Inflammatory macrophage (primary cell): ENCODE measurements around the gene SEC24D.
"Not testable (repeated sequence)": the region's sequence is repeated elsewhere in the genome, so short reads cannot be mapped to it uniquely, and the experiment has no call there.

Experiments used
- DNase-seq, 2 donors: peaks; one replicate each; pipeline ENCODE4 v3.0.0-alpha.2; 2020 to 2022
- total RNA-seq, 18 experiments: gene quantifications; one replicate each; lab custom pipeline; 2026; ENCODE audit warnings: mixed read lengths in 6 of 18, inconsistent platforms in 2 of 18; lab: John Stamatoyannopoulos, UW

SEC24D gene, protein sequence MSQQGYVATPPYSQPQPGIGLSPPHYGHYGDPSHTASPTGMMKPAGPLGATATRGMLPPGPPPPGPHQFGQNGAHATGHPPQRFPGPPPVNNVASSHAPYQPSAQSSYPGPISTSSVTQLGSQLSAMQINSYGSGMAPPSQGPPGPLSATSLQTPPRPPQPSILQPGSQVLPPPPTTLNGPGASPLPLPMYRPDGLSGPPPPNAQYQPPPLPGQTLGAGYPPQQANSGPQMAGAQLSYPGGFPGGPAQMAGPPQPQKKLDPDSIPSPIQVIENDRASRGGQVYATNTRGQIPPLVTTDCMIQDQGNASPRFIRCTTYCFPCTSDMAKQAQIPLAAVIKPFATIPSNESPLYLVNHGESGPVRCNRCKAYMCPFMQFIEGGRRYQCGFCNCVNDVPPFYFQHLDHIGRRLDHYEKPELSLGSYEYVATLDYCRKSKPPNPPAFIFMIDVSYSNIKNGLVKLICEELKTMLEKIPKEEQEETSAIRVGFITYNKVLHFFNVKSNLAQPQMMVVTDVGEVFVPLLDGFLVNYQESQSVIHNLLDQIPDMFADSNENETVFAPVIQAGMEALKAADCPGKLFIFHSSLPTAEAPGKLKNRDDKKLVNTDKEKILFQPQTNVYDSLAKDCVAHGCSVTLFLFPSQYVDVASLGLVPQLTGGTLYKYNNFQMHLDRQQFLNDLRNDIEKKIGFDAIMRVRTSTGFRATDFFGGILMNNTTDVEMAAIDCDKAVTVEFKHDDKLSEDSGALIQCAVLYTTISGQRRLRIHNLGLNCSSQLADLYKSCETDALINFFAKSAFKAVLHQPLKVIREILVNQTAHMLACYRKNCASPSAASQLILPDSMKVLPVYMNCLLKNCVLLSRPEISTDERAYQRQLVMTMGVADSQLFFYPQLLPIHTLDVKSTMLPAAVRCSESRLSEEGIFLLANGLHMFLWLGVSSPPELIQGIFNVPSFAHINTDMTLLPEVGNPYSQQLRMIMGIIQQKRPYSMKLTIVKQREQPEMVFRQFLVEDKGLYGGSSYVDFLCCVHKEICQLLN
- 57.6 to 214 (median 103) reads per million in 18 experiments for total RNA-seq

DNA sequence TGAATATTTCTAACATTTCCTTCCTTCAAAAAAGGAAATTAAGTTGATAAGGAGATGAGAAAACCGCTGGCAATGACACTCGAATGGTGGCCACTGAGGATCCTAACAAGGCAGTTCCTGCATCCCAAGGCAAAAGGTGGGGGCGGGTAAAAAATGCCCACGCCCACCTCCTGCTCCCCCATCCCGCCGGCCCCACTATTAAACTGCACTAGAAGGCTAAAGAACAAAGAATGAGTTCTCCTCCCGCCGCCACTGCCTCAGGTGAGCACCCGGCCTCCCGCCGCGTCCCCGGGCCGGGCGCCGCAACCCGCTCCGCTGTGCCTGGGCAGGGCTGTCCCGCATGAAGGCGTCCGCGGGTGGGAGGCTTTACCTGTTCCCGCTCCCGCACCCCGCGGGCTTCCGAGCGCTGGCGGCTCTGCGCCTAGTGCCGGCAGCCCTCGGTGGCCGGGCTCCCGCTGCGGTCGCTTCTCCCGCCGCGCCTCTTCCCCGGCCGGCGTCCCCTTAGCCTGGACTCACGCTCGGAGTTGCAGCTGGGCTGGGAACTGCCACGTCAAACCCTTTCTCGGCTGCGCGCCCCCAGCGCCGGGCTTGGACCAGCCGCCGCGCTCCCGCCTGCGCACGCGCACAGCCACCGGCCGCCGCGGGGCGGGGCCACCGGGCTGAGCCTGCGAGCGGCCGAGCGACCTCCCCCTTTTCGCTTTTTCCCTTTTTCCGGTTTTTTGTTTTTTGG lies at the start of gene SEC24D:
Gene SEC24D, minus strand, starts transcription at position 556 of the 730 bp plus-strand sequence. CDS start 2,430 bp downstream, outside the sequence.
- DNase-seq, result peak; percentile 85 to 91

GRCh38 chr4:118884716-118885115 lies 48.8 kb upstream of the SEC24D start:
- no peak for DNase-seq

DNA sequence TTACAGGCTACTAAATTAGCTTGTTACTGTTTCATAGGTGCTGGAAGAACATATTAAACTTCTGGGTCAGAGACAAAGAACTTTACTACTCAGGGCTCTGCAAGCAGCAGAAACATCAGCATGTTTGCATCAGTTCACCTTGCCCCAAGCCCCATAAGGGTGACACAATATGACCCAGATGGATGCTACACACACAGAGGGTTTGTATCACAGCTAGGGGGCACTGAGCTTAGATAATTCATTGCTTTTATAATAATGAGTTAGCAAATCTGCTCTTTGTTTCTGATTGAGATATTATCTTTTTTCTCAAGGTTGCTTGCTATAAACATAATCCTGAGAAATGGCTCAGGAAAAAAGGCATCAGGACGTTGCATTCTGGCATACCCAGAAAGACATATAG lies 47.9 kb upstream of the SEC24D start:
- DNase-seq, result no peak

- DNase-seq, result no peak
Observed at GRCh38 chr4:118881512-118882146, 45.7 kb upstream of the SEC24D start.

DNA sequence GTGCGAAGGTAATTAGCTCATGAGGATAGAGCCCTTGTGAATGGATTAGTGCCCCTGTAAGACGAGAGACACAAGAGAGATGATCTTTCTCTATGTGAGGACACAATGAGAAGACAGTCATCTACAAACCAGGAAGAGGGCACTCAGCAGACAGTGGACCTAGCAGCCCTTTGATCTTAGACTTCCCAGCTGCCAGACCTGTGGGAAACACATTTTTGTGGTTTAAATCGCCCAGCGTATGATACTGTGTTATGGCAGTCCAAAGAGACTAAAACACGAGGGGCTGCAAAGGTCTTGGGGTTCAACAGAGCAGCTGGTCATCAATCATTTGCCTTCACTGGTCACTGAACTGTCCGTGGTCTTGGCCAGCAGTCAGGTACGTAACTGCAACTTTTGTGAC lies 43.5 kb upstream of the SEC24D start:
- DNase-seq, result no peak

DNA sequence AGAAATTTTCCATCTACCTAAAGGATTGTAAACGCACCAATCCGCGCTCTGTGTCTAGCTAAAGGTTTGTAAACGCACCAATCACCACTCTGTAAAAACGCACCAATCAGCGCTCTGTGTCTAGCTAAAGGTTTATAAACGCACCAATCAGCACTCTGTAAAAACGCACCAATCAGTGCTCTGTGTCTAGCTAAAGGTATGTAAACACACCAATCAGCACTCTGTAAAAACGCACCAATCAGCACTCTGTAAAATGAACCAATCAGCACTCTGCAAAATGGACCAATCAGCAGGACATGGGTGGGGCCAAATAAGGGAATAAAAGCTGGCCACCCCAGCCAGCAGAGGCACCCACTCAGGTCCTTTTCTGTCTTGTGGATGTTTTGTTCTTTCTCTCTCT lies 42.6 kb upstream of the SEC24D start:
- DNase-seq, result not testable (repeated sequence)

- no peak for DNase-seq
Observed at GRCh38 chr4:118877797-118878196, 41.9 kb upstream of the SEC24D start.

DNA sequence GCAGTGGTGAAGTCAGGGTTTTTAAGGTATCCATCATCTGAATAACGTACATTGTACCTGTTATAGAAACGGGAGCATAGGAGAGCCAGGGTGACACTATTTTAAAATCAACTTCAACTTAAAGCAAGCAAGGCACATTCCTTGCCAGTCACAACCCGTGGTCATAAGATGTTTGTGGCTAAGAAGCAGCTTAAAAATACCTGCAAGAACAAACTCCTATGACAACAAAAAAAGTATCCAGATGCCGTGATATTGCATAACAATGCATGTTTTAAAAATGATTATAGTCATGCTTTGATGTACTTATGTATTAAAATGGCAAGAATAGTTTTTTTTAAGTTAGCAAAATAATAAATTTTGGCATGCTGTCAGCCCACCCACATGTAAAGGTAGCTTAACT lies 36.3 kb upstream of the SEC24D start:
- DNase-seq, result no peak

DNA sequence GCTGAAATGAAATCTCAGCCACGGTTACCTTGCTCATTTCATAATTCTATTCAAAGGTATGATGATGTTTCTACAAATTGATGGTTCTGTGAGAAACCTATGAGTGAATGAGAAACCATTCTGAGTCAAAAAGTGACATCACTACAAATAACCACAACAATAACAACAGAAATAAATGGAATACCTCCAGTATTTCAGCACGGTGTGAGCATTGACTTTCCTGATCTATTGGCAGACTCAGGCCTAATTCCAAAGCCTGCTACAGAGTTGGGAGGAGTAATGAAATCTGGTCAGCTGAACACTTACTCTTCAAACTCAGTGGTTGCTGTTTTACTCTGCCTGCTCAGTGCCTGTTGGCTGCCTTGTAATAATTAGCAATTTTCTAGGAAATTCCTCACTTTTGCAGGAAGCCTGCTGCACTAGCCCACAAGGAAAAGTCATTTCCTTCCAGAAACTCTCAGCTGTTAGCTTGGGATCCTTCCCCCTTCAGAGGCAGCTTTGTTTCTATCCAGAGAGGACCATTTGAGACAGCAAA lies 33.9 kb upstream of the SEC24D start:
- DNase-seq, result no peak

GRCh38 chr4:118867311-118868067 lies 31.6 kb upstream of the SEC24D start:
- DNase-seq, result no peak

DNA sequence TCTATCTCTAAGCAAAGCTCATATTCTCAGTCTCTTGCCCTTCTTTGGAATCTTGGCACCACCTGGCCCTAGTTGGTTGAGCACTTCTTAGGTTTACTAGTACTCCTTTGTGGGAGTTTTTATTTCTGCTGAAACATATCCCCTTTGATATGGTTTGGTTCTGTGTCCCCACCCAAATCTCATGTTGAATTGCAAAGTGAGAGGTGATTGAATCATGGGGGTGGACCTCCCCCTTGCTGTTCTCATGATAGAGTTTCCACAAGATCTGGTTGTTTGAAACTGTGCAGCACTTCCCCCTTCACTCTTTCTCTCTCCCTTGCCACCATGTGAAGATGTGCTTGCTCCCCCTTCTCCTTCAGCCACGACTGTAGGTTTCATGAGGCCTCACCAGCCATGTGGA lies 30.5 kb upstream of the SEC24D start:
- peak in 1 of 2 donors; percentile 2 for DNase-seq

- DNase-seq, result peak in 1 of 2 donors; percentile 15
Observed at GRCh38 chr4:118865091-118865708, 29.3 kb upstream of the SEC24D start.

DNA sequence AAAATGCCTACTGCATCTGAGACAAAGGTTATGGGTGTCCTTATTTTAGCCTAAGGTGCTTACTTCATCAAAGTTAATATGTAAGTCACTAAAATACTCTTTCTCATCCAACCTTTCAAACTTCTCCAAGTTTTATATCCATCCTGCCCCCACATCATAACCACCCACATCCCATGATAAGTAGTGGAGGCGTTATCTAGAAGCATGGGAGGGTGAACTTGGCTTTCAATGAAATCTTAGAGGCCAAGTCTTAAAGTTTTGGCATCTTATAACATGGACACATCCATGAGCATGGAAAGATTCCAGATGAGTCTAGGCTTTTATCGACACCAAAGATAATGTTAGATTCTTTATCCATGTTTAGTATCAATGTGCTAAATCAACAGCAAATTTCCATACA lies 22.9 kb upstream of the SEC24D start:
- DNase-seq, result no peak

GRCh38 chr4:118857760-118858159 lies 21.8 kb upstream of the SEC24D start:
- no peak for DNase-seq

DNA sequence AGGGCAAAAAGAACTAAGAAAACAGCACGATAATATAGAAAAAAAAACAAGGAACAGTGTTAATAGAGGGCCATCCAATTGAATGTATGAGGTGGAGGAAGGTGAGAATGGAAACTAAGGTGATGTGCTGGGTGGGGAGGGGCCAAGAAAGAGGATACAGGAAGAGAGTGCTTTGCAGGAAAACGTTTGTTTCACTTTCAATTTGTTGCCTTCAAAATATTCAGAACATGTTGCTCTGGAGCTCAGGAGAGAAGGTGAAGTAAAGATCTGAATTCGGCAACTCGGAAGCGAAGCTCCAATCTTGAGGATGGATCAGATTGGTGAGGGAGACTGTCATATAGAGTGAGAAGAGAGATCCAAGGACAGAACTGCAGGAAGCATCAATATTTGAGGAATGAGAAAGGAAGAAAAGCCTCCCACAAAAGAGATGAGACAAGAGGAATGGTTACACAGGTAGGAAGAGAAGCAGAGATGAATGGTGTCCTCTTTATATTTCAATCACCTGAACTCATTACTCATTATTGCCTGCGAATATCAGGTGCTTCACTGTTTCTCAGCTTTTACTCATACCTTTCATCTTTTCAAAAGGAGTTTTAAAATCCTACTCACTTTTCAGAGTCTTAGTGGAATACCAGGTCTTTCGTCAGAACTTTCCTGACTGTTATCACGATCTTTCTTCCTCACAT lies 14.7 kb upstream of the SEC24D start:
- DNase-seq, result no peak

DNA sequence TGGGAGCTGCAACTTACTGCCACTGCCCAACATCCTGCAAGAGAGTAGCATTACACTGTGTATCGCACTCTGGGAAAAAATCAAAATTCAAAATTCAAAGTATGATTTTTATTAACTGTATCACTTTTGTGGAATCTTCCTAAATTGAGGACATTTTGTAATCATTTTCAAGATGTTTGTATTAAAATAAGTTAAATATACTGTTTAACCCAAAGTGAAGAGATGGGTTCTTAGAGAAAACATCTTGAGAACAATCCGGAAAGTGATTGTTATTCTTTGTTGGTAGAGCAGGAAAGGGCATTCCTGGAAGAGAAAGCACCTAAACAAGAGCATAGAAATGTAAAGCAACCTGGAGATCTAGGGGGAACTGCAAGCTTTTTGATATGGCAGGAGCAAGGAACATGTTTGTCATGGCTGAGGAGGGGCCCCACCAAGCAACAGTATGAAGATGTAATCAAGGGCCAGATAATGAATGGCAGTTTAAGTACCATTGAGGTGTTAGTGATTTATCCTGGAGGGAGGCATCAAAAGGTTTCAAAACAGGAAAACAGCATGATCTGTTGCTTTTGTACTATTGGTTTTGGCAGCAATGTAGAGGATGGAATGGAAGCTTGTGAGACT lies 14.1 kb upstream of the SEC24D start:
- no peak for DNase-seq

- DNase-seq, result no peak
Observed at GRCh38 chr4:118848901-118849300, 13.0 kb upstream of the SEC24D start.

DNA sequence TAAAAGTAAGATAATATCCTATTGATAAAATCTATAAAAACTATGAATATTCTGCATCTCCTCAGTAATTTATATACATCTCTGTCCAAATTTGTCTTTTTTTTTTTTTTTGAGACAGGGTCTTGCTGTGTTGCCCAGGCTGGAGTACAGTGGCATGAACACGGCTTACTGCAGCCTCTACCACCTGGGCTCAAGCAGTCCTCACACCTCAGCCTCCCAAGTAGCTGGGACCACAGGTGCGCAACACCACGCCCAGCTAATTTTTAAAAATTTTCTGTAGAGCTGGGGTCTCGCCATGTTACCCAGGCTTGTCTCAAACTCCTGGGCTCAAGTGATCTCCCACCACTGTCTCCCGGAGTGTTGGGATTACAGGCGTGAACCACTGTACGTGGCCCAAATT lies 12.3 kb upstream of the SEC24D start:
- no peak for DNase-seq

- no peak for DNase-seq
Observed at GRCh38 chr4:118846979-118847378, 11.1 kb upstream of the SEC24D start.
